B cell (primary cell): ENCODE measurements around the gene POU2AF1. TPM values are rescaled to one million over a fixed set of nuclear protein-coding genes. Genes with fewer than 3 reads are reported as not detected.
A peak's percentile ranks its signal among the peaks of the same experiment; 100 is the strongest.
"Not testable (repeated sequence)": the region's sequence is repeated elsewhere in the genome, so short reads cannot be mapped to it uniquely, and the experiment has no call there.

Source experiments
- ATAC-seq: fragments of 200-7000 bp; cut with Tn5 transposase; one replicate; pipeline ENCODE4 v1.10.0; 2021; ENCODE audit warnings: low read depth, mild to moderate bottlenecking, moderate number of reproducible peaks, moderate library complexity
- CTCF ChIA-PET: fragments of 350-600 bp; sonication (Branson Sonifier 250); formaldehyde crosslinking; loops from one replicate; lab custom pipeline; 2021; ENCODE audit warnings: antibody characterized with exemption, inconsistent platforms; lab: Charles Lee
- POLR2A ChIA-PET: fragments of 350-600 bp; sonication (Branson Sonifier 250); formaldehyde crosslinking; loops from one replicate; lab custom pipeline; 2021; ENCODE audit warnings: antibody characterized with exemption; lab: Charles Lee
- DNase-seq: peaks from one replicate; pipeline ENCODE4 v3.0.0; 2013
- H2AFZ ChIP-seq: 2 replicates; pipeline ENCODE4 v1.6.1; 2012; ENCODE audit warnings: mild to moderate bottlenecking, low read depth, low read length; ENCODE audit not compliant: insufficient read depth, poor library complexity, severe bottlenecking
- H3K27ac ChIP-seq, 2 donors: 1 replicate in 1 of 2; 2 replicates in 1 of 2; pipeline ENCODE4 v1.5.1; 2012 to 2013; ENCODE audit warnings: low read length in 2 of 2, mild to moderate bottlenecking in 2 of 2, moderate library complexity in 1 of 2
- H3K27me3 ChIP-seq, 4 experiments: fragments of 200-600 bp in 1 of 4; sonication (generic) in 1 of 4; replicated peaks in 1 of 4; 1 replicate in 2 of 4; 2 replicates in 2 of 4; pipeline versions ENCODE4 v1.6.1 to v1.7.0; 2013 to 2016; ENCODE audit warnings: low read length in 3 of 4, mild to moderate bottlenecking in 2 of 4, mixed read lengths in 1 of 4, moderate library complexity in 1 of 4; ENCODE audit not compliant: insufficient read depth in 4 of 4, control insufficient read depth in 3 of 4; ENCODE audit errors: control extremely low read depth in 1 of 4
- H3K36me3 ChIP-seq, 2 experiments: replicated peaks in 1 of 2; 1 replicate in 1 of 2; 2 replicates in 1 of 2; pipeline versions ENCODE4 v1.6.1 to v1.7.1; 2013; ENCODE audit warnings: low read length in 1 of 2; ENCODE audit not compliant: insufficient read depth in 2 of 2, control insufficient read depth in 1 of 2; ENCODE audit errors: control extremely low read depth in 1 of 2, extremely low read depth in 1 of 2
- H3K4me1 ChIP-seq, 2 donors: fragments of 200-600 bp in 1 of 2; sonication (generic) in 1 of 2; 1 replicate in 1 of 2; 2 replicates in 1 of 2; pipeline versions ENCODE4 v1.5.1 to v1.6.1; 2013 to 2017; ENCODE audit warnings: low read length in 2 of 2; ENCODE audit not compliant: control insufficient read depth in 2 of 2, insufficient read depth in 2 of 2
- H3K4me2 ChIP-seq: replicated peaks from 2 replicates; pipeline ENCODE3; 2012; ENCODE audit warnings: mild to moderate bottlenecking, low read depth, low read length; ENCODE audit not compliant: poor library complexity, severe bottlenecking
- H3K4me3 ChIP-seq, 5 experiments: fragments of 200-600 bp in 1 of 5; sonication (generic) in 1 of 5; 1 replicate in 3 of 5; 2 replicates in 2 of 5; pipeline versions ENCODE4 v1.5.1 to v1.7.0; 2011 to 2016; ENCODE audit warnings: low read length in 4 of 5, mild to moderate bottlenecking in 4 of 5, low read depth in 2 of 5, control low read depth in 1 of 5, moderate library complexity in 1 of 5; ENCODE audit not compliant: insufficient read depth in 1 of 5; ENCODE audit errors: control extremely low read depth in 1 of 5, extremely low read depth in 1 of 5
- H3K79me2 ChIP-seq: fragments of 200-600 bp; sonication (generic); one replicate; pipeline ENCODE4 v1.6.0; 2016; ENCODE audit warnings: low read length; ENCODE audit not compliant: control insufficient read depth, insufficient read depth
- H3K9ac ChIP-seq: fragments of 200-600 bp; sonication (generic); 2 replicates; pipeline ENCODE4 v1.6.1; 2017; ENCODE audit warnings: mild to moderate bottlenecking, low read length, moderate library complexity
- H3K9me3 ChIP-seq, 3 donors: one replicate each; pipeline versions ENCODE4 v1.6.1 to v1.7.1; 2013; ENCODE audit warnings: low read length in 2 of 3; ENCODE audit not compliant: control insufficient read depth in 2 of 3, insufficient read depth in 1 of 3; ENCODE audit errors: control extremely low read depth in 1 of 3
- H4K20me1 ChIP-seq: 2 replicates; pipeline ENCODE4 v1.6.0; 2012; ENCODE audit warnings: mild to moderate bottlenecking, low read length; ENCODE audit not compliant: insufficient read depth, control insufficient read depth, poor library complexity, severe bottlenecking
- H3K27ac Mint-ChIP-seq: one replicate; pipeline ENCODE4 v1.8.0; 2021; ENCODE audit warnings: mixed read lengths
- H3K27me3 Mint-ChIP-seq: one replicate; pipeline ENCODE4 v1.8.0; 2021; ENCODE audit warnings: mixed read lengths
- H3K4me1 Mint-ChIP-seq: one replicate; pipeline ENCODE4 v1.8.0; 2021; ENCODE audit warnings: mixed read lengths
- H3K4me3 Mint-ChIP-seq: one replicate; pipeline ENCODE4 v1.8.0; 2021; ENCODE audit warnings: mixed read lengths
- H3K9me3 Mint-ChIP-seq: one replicate; pipeline ENCODE4 v1.8.0; 2022; ENCODE audit warnings: mixed read lengths; ENCODE audit not compliant: insufficient read depth
- CTCF ChIP-seq: fragments of 200-600 bp; IDR thresholded peaks from one replicate; pipeline ENCODE4 v1.8.0; 2022; ENCODE audit warnings: antibody characterized with exemption, mild to moderate bottlenecking
- EZH2 ChIP-seq: IDR thresholded peaks from 2 replicates; pipeline ENCODE4 v1.6.1; 2012; ENCODE audit warnings: borderline replicate concordance, low read depth, mild to moderate bottlenecking, moderate library complexity, low read length; ENCODE audit not compliant: insufficient read depth, poor library complexity, severe bottlenecking
- WGBS: methylation state at CpG from one replicate; pipeline ENCODE4 v1.1.5; 2013; ENCODE audit warnings: missing lambda C conversion rate; ENCODE audit not compliant: insufficient coverage; 5-methylcytosine and 5-hydroxymethylcytosine counted together
- intact Hi-C: fragments of 100-400 bp; cut with micrococcal nuclease; formaldehyde crosslinking; loops from one replicate; pipeline ENCODE4 v1.10.0; 2022
- polyA plus RNA-seq: library from polyadenylated mRNA; depleted of rRNA; stranded (reverse); fragments of >200 nt; gene quantifications from 2 replicates; pipeline ENCODE4 v1.2.3, GENCODE V29; 2012
- total RNA-seq, 2 donors: library from RNA; stranded (reverse); fragments of 120-200 nt in 1 of 2; gene quantifications; 1 replicate in 1 of 2; 2 replicates in 1 of 2; pipeline versions ENCODE4 v1.2.3 to v1.2.4, GENCODE V29; 2013 to 2022

Gene POU2AF1
- total and polyA plus RNA-seq, 2 donors (not counting 1 experiment from before 2014, with no cell fraction given) = 308 to 407 TPM

DNA sequence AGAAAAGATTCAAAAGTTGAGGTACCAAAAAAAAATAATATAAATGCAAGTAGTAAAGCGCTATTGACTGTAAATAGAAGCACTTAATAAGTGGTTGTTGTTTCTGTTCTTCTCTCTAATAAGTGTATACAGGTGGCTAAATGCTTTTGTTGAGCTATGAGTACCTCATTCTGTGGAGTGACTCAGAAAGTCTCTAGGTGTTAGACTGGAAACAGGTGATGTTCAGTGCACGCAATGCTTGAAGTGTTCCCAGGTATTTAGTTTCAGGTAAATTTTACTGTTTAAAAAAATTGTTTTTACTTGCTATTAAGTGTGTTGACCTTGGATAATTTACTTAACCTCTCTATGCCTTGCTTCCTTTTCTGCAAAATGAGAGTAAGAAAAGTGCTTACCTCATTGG is 56.5 kb downstream of the POU2AF1 start:
- H2AFZ ChIP-seq = no peak overlapping the region
- H3K79me2 ChIP-seq = no peaks in the 10 kb centered on the region
- no peaks in the 10 kb centered on the region for H3K4me1 ChIP-seq
- ATAC-seq (no peak), DNase-seq (no peak)
- H3K36me3 ChIP-seq = no peaks in the 10 kb centered on the region
- Mint-ChIP-seq H3K4me1 (no peaks in the 10 kb centered on the region), H3K27ac (no peak overlapping the region), H3K4me3 (no peak overlapping the region), H3K27me3 (no peaks in the 10 kb centered on the region), H3K9me3 (no peaks in the 10 kb centered on the region)
- no peak overlapping the region for H3K27ac ChIP-seq
- no peak overlapping the region for H3K9ac ChIP-seq
- 100% methylated on average over 1 of the region's 2 CpGs for WGBS
- H3K27me3 ChIP-seq = no peaks in the 10 kb centered on the region
- H4K20me1 ChIP-seq = no peaks in the 10 kb centered on the region
- POLR2A ChIA-PET = no interaction called here
- intact Hi-C loops = no loop called here
- no peak overlapping the region for H3K4me3 ChIP-seq
- CTCF ChIA-PET = interaction anchor here (1.5 kb wide), 1 partner anchor 101 kb away, joined by 4 read pairs; no protein-coding TSS in a partner anchor
- no peak overlapping the region for H3K4me2 ChIP-seq
- no peaks in the 10 kb centered on the region for H3K9me3 ChIP-seq
- no peak for TF ChIP-seq EZH2
- no peak for TF ChIP-seq CTCF

DNA sequence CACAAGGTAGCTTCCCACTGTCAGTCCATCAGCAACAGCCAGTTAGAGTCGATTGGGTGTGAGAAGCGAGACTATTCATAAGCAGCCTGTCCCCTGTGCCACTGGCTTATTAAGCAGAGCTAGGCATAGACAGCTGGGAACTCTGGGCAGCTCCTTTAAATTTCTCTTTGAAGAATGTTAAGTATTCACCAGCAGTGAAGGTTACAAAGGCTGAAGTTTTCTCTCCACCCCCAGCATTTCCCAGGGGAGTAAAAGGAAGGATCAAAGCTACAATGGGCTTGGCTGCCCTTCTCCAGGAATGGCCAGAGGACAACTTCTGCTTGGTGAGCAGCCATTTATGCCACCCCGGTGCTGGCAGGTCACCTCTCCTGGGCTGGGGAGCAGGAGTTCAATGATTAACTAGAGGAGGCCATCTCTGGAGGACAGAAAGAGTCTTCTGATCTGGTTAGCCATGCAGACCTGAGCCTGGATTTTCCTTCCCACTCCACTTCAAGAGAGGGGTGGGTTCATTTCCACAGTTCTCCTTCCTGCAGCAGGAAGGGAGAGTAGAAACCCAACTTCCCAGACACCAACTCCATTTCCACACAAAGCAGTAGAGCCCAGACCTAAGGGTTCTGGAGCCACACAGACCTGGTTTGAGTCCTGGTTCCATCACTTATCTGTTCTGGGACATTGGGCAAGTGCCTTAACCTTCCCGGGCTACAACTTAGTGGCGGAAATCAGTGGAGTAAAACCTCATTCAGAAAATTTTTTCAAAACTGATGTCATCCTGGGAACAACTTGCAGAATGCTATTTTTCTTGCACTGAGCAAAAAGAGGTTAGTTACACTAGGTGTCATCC is 58.1 kb downstream of the POU2AF1 start:
- no peaks in the 10 kb centered on the region for H3K4me1 ChIP-seq
- TF ChIP-seq CTCF (no peak), EZH2 (no peak)
- DNase-seq = no peak
- 96% methylated on average over 4 of the region's 5 CpGs for whole genome bisulfite sequencing
- H3K4me2 ChIP-seq = no peak overlapping the region
- ChIA-PET POLR2A (no interaction called here), CTCF (interaction anchor here (0.7 kb wide), 1 partner anchor 22 kb away, joined by 3 read pairs; no protein-coding TSS in a partner anchor)
- H3K9me3 ChIP-seq = peaks cover 0 to under 1% (median 0%) of the 10 kb centered on the region in 3 donors
- H2AFZ ChIP-seq = no peak overlapping the region
- no peak overlapping the region for H3K4me3 ChIP-seq
- H3K27ac Mint-ChIP-seq = peak overlapping the region; percentile 8
- no peak overlapping the region for H3K27ac ChIP-seq
- H3K79me2 ChIP-seq = no peaks in the 10 kb centered on the region
- no peak for ATAC-seq
- H3K9ac ChIP-seq = no peak overlapping the region
- H3K27me3 ChIP-seq = no peaks in the 10 kb centered on the region
- no peak overlapping the region for H3K4me3 Mint-ChIP-seq
- no peaks in the 10 kb centered on the region for H3K27me3 Mint-ChIP-seq
- intact Hi-C loops = no loop called here
- no peaks in the 10 kb centered on the region for H4K20me1 ChIP-seq
- H3K9me3 Mint-ChIP-seq = no peaks in the 10 kb centered on the region
- no peaks in the 10 kb centered on the region for H3K4me1 Mint-ChIP-seq
- H3K36me3 ChIP-seq = no peaks in the 10 kb centered on the region

DNA sequence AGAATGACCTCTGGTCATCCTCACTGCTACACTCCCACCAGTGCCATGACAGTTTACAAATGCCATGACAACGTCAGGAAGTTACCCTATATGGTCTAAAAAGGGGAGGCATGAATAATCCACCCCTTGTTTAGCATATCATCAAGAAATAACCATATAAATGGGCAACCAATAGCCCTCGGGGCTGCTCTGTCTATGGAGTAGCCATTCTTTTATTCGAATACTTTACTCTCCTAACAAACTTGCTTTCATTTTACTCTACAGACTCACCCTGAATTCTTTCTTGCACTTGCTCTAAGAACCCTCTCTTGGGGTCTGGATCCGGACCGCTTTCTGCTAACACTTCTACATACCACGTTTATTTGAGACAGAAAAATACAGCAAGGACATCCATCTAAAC is 58.9 kb downstream of the POU2AF1 start:
- H3K4me2 ChIP-seq, H3K27ac Mint-ChIP-seq, H3K27me3 ChIP-seq, H3K79me2 ChIP-seq, H4K20me1 ChIP-seq, POLR2A ChIA-PET, H3K27ac ChIP-seq, H3K9ac ChIP-seq, ATAC-seq, H3K4me1 Mint-ChIP-seq, H3K4me3 ChIP-seq, H3K9me3 Mint-ChIP-seq, H3K9me3 ChIP-seq, H3K27me3 Mint-ChIP-seq, H3K4me1 ChIP-seq, intact Hi-C loops, H3K36me3 ChIP-seq, DNase-seq, H2AFZ ChIP-seq, H3K4me3 Mint-ChIP-seq: not testable (repeated sequence)
- CTCF ChIA-PET = interaction anchor here (0.7 kb wide), 1 partner anchor 23 kb away, joined by 3 read pairs; no protein-coding TSS in a partner anchor
- WGBS = 97% methylated on average over 4 of the region's 6 CpGs
